ACC112 (cell line): ENCODE results near the gene IGSF1.

Experiments used
- H2AFZ ChIP-seq: fragments of 200-600 bp; sonication (generic); one replicate; pipeline ENCODE4 v1.6.0; 2017; ENCODE audit warnings: antibody characterized with exemption, low read length; ENCODE audit not compliant: unreplicated experiment
- H3K27ac ChIP-seq: fragments of 200-600 bp; sonication (generic); 2 replicates; pipeline ENCODE4 v1.5.1; 2014; ENCODE audit warnings: low read depth, mild to moderate bottlenecking, antibody characterized with exemption, low read length, moderate library complexity
- H3K27me3 ChIP-seq: fragments of 200-600 bp; sonication (generic); 2 replicates; pipeline ENCODE4 v1.6.1; 2014; ENCODE audit warnings: mild to moderate bottlenecking, antibody characterized with exemption, low read length, moderate library complexity, mixed read lengths; ENCODE audit not compliant: insufficient read depth
- H3K36me3 ChIP-seq: fragments of 200-600 bp; sonication (generic); 2 replicates; pipeline ENCODE4 v1.6.1; 2016; ENCODE audit warnings: mild to moderate bottlenecking, antibody characterized with exemption, low read length, moderate library complexity, mixed read lengths; ENCODE audit not compliant: insufficient read depth
- H3K4me1 ChIP-seq: fragments of 200-600 bp; sonication (generic); one replicate; pipeline ENCODE4 v1.6.1; 2016; ENCODE audit warnings: low read length, mixed read lengths; ENCODE audit not compliant: insufficient read depth, unreplicated experiment, control insufficient read depth
- H3K4me3 ChIP-seq: fragments of 200-600 bp; sonication (generic); 2 replicates; pipeline ENCODE4 v1.5.1; 2014; ENCODE audit warnings: mild to moderate bottlenecking, low read depth, low read length
- H3K79me2 ChIP-seq: fragments of 200-600 bp; sonication (generic); one replicate; pipeline ENCODE4 v1.6.0; 2016; ENCODE audit warnings: low read length; ENCODE audit not compliant: control insufficient read depth, unreplicated experiment, insufficient read depth

The IGSF1 gene, protein sequence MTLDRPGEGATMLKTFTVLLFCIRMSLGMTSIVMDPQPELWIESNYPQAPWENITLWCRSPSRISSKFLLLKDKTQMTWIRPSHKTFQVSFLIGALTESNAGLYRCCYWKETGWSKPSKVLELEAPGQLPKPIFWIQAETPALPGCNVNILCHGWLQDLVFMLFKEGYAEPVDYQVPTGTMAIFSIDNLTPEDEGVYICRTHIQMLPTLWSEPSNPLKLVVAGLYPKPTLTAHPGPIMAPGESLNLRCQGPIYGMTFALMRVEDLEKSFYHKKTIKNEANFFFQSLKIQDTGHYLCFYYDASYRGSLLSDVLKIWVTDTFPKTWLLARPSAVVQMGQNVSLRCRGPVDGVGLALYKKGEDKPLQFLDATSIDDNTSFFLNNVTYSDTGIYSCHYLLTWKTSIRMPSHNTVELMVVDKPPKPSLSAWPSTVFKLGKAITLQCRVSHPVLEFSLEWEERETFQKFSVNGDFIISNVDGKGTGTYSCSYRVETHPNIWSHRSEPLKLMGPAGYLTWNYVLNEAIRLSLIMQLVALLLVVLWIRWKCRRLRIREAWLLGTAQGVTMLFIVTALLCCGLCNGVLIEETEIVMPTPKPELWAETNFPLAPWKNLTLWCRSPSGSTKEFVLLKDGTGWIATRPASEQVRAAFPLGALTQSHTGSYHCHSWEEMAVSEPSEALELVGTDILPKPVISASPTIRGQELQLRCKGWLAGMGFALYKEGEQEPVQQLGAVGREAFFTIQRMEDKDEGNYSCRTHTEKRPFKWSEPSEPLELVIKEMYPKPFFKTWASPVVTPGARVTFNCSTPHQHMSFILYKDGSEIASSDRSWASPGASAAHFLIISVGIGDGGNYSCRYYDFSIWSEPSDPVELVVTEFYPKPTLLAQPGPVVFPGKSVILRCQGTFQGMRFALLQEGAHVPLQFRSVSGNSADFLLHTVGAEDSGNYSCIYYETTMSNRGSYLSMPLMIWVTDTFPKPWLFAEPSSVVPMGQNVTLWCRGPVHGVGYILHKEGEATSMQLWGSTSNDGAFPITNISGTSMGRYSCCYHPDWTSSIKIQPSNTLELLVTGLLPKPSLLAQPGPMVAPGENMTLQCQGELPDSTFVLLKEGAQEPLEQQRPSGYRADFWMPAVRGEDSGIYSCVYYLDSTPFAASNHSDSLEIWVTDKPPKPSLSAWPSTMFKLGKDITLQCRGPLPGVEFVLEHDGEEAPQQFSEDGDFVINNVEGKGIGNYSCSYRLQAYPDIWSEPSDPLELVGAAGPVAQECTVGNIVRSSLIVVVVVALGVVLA (N-terminal part only)

GRCh38 chrX:131288738-131289511, at the start of gene IGSF1:
IGSF1 (minus strand) TSS chrX:131289306; CDS start chrX:131286674, 2,632 bp downstream.
- Histone ChIP-seq H3K36me3 (no peaks in the 10 kb centered on the region), H3K4me3 (no peak within 1 kb of the TSS), H3K27me3 (no peaks in the 10 kb centered on the region), H3K27ac (no peak within 1 kb of the TSS), H2AFZ (no peak within 1 kb of the TSS), H3K79me2 (no peaks in the 10 kb centered on the region), H3K4me1 (no peaks in the 10 kb centered on the region)

DNA sequence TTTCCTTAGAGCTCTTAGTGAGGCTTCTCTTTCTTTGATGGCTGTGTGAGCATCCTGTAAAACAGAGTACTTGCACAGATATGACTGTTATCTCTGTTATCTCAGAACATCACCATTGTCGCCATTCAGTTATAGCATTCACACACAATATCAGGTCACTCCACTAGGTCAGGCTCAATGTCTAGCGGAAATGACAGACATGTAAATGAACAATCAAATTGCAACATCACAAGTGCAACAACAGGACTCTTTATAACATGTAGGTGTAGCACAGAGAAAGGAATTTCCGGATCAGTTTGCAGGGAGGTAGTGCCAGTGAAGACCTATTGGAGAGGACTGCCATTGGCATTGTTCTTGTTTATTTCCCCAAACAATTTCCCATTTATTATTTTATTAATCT, 43.2 kb upstream of the IGSF1 start:
- Histone ChIP-seq H3K27ac (no peak overlapping the region), H3K27me3 (no peaks in the 10 kb centered on the region)

GRCh38 chrX:131331152-131331551, 42.0 kb upstream of the IGSF1 start:
- H2AFZ ChIP-seq, result no peak overlapping the region
- H3K27me3 ChIP-seq, result no peaks in the 10 kb centered on the region
- H3K79me2 ChIP-seq, result no peaks in the 10 kb centered on the region
- H3K4me3 ChIP-seq, result no peak overlapping the region
- H3K4me1 ChIP-seq, result no peaks in the 10 kb centered on the region
- no peak overlapping the region for H3K27ac ChIP-seq
- no peaks in the 10 kb centered on the region for H3K36me3 ChIP-seq

More for the DNA sequence above, 43.2 kb upstream of the IGSF1 start:
- Histone ChIP-seq H3K36me3 (no peaks in the 10 kb centered on the region), H3K4me3 (no peak overlapping the region), H3K79me2 (no peaks in the 10 kb centered on the region), H2AFZ (no peak overlapping the region), H3K4me1 (no peaks in the 10 kb centered on the region)

DNA sequence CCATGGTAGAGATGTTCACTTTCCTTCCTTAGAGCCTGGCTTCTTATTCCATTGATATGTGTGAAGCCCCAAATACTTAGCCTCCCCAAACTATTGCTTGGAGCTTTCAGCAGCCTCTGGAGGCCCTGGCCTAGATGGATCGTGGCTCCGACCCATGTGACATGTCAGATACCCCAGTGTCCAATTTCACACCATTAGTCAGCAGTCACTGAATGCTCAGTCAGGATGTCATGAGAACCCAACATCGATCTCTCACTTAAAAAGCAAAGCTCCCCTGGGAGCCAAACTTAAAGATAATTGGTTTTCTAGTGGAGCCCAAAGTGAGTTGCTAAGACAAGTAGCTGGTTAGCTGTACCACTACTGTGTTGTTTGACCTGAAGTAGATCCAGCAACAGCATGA, 41.6 kb upstream of the IGSF1 start:
- no peak overlapping the region for H2AFZ ChIP-seq
- no peaks in the 10 kb centered on the region for H3K79me2 ChIP-seq
- no peaks in the 10 kb centered on the region for H3K36me3 ChIP-seq
- H3K4me1 ChIP-seq, result no peaks in the 10 kb centered on the region
- no peak overlapping the region for H3K27ac ChIP-seq
- H3K4me3 ChIP-seq, result no peak overlapping the region
- H3K27me3 ChIP-seq, result no peaks in the 10 kb centered on the region

GRCh38 chrX:131322651-131323050, 33.5 kb upstream of the IGSF1 start:
- Histone ChIP-seq H3K4me3 (no peak overlapping the region), H3K79me2 (no peaks in the 10 kb centered on the region), H2AFZ (no peak overlapping the region), H3K36me3 (no peaks in the 10 kb centered on the region), H3K27me3 (no peaks in the 10 kb centered on the region), H3K4me1 (no peaks in the 10 kb centered on the region), H3K27ac (no peak overlapping the region)

DNA sequence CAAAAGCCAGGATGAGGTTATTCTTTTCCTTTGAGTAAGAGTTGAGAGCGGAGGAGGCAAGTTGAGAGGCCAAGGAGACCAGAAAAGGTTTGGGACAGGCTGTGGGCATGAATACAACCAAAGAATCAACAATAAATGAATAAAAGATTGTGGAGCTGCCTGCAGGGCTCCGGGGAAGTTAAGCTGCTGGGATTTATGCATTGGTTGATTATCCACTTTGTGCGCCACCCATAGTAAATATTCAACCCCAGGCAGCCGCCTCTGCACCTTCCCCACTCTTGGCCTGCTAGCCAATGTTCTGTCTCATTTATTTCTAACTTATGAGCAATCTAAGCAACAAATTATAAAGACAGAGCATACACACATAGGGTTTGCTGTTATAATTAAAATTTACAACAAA, 28.2 kb upstream of the IGSF1 start:
- H3K36me3 ChIP-seq, result no peaks in the 10 kb centered on the region
- H3K4me1 ChIP-seq, result no peaks in the 10 kb centered on the region
- no peaks in the 10 kb centered on the region for H3K79me2 ChIP-seq
- no peaks in the 10 kb centered on the region for H3K27me3 ChIP-seq
- no peak overlapping the region for H2AFZ ChIP-seq
- no peak overlapping the region for H3K27ac ChIP-seq
- H3K4me3 ChIP-seq, result no peak overlapping the region

GRCh38 chrX:131316260-131316659, 27.2 kb upstream of the IGSF1 start:
- Histone ChIP-seq H3K79me2 (no peaks in the 10 kb centered on the region), H3K4me3 (no peak overlapping the region), H3K4me1 (no peaks in the 10 kb centered on the region), H3K27ac (no peak overlapping the region), H2AFZ (no peak overlapping the region), H3K27me3 (no peaks in the 10 kb centered on the region), H3K36me3 (no peaks in the 10 kb centered on the region)

GRCh38 chrX:131308980-131309379, 19.9 kb upstream of the IGSF1 start:
- H2AFZ ChIP-seq, result no peak overlapping the region
- no peaks in the 10 kb centered on the region for H3K27me3 ChIP-seq
- no peaks in the 10 kb centered on the region for H3K79me2 ChIP-seq
- H3K4me1 ChIP-seq, result no peaks in the 10 kb centered on the region
- H3K27ac ChIP-seq, result no peak overlapping the region
- no peaks in the 10 kb centered on the region for H3K36me3 ChIP-seq
- no peak overlapping the region for H3K4me3 ChIP-seq

GRCh38 chrX:131306601-131307000, 17.5 kb upstream of the IGSF1 start:
- H3K4me3 ChIP-seq, result no peak overlapping the region
- no peaks in the 10 kb centered on the region for H3K4me1 ChIP-seq
- H3K79me2 ChIP-seq, result no peaks in the 10 kb centered on the region
- H3K27ac ChIP-seq, result no peak overlapping the region
- no peak overlapping the region for H2AFZ ChIP-seq
- no peaks in the 10 kb centered on the region for H3K27me3 ChIP-seq
- H3K36me3 ChIP-seq, result no peaks in the 10 kb centered on the region

- Histone ChIP-seq H3K36me3 (no peaks in the 10 kb centered on the region), H3K4me1 (no peaks in the 10 kb centered on the region), H3K27me3 (no peaks in the 10 kb centered on the region), H2AFZ (no peak overlapping the region), H3K4me3 (no peak overlapping the region), H3K27ac (no peak overlapping the region), H3K79me2 (no peaks in the 10 kb centered on the region)
Measured at GRCh38 chrX:131305926-131306325, 16.8 kb upstream of the IGSF1 start.
